HepG2 (cell line): ENCODE results near the gene GFY. TPM values are rescaled to one million over a fixed set of nuclear protein-coding genes. Genes with fewer than 3 reads are reported as not detected.
A peak's percentile ranks its signal among the peaks of the same experiment; 100 is the strongest.

Experiments used
- ATAC-seq: fragments of 200-7000 bp; cut with Tn5 transposase; 3 replicates; pipeline ENCODE4 v1.9.1; 2020; ENCODE audit warnings: mild to moderate bottlenecking, moderate library complexity
- BruUV-seq: library from RNA; stranded (reverse); fragments of 400-500 nt; replicated peaks from 2 replicates; lab custom pipeline; 2021; lab: Mats Ljungman, UMichigan
- CTCF ChIA-PET: fragments of 300-600 bp; formaldehyde crosslinking; extraction: SDS; loops from one replicate; lab custom pipeline; 2021; ENCODE audit warnings: low total read pairs, inconsistent platforms, low intra/inter-chr PET ratio; lab: Yijun Ruan, JAX
- POLR2A ChIA-PET: fragments of 350-600 bp; sonication (Branson Sonifier 250); formaldehyde crosslinking; loops from one replicate; lab custom pipeline; 2020; ENCODE audit warnings: antibody characterized with exemption, inconsistent platforms; lab: Yijun Ruan, JAX
- DNase-seq: peaks from one replicate; pipeline ENCODE4 v3.0.0-alpha.2; 2015; ENCODE audit warnings: low spot score
- FAIRE-seq: peaks from 3 replicates; lab custom pipeline; 2011; peaks lifted over from hg19 to GRCh38; lab: Jason Lieb, UNC
- H2AFZ ChIP-seq: one replicate; pipeline ENCODE4 v1.6.1; 2011; ENCODE audit warnings: low read length, inconsistent platforms
- H3K27ac ChIP-seq: fragments of 300-600 bp; 3 replicates; pipeline ENCODE4 v1.8.0; 2011; ENCODE audit warnings: mixed run types, mild to moderate bottlenecking, mixed read lengths, low read length, inconsistent platforms; ENCODE audit not compliant: insufficient read depth; ENCODE audit errors: extremely low read length
- H3K27me3 ChIP-seq, 2 experiments: fragments of 200-600 bp in 1 of 2; 2 replicates in 1 of 2; 3 replicates in 1 of 2; pipeline versions ENCODE4 v1.6.0 to v1.8.0; 2011; ENCODE audit warnings: low read length in 2 of 2, mild to moderate bottlenecking in 2 of 2, moderate library complexity in 2 of 2, inconsistent platforms in 1 of 2; ENCODE audit not compliant: insufficient read depth in 2 of 2, control insufficient read depth in 1 of 2
- H3K36me3 ChIP-seq, 2 experiments: fragments of 200-600 bp in 1 of 2; replicated peaks in 1 of 2; 2 replicates in 1 of 2; 3 replicates in 1 of 2; pipeline versions ENCODE4 v1.5.1 to v1.8.0; 2011; ENCODE audit warnings: low read length in 2 of 2, inconsistent platforms in 1 of 2; ENCODE audit not compliant: insufficient read depth in 2 of 2, control insufficient read depth in 1 of 2
- H3K4me1 ChIP-seq: 2 replicates; pipeline ENCODE4 v1.5.1; 2012; ENCODE audit warnings: low read length, inconsistent platforms; ENCODE audit not compliant: insufficient read depth
- H3K4me2 ChIP-seq: 2 replicates; pipeline ENCODE4 v1.6.0; 2011; ENCODE audit warnings: low read depth, low read length, inconsistent platforms
- H3K4me3 ChIP-seq, 3 experiments: fragments of 200-600 bp in 1 of 3; sonication (generic), shearing (Covaris generic) in 1 of 3; replicated peaks in 1 of 3; 2 replicates each; pipeline ENCODE4 v1.5.1; 2011 to 2016; ENCODE audit warnings: low read length in 3 of 3, inconsistent platforms in 2 of 3, low read depth in 2 of 3, mild to moderate bottlenecking in 2 of 3, control low read depth in 1 of 3, mixed read lengths in 1 of 3; ENCODE audit not compliant: insufficient read depth in 1 of 3
- H3K79me2 ChIP-seq: one replicate; pipeline ENCODE4 v1.6.1; 2011; ENCODE audit warnings: low read length, inconsistent platforms; ENCODE audit not compliant: insufficient read depth
- H3K9ac ChIP-seq: 2 replicates; pipeline ENCODE4 v1.6.0; 2011; ENCODE audit warnings: mild to moderate bottlenecking, low read depth, low read length, inconsistent platforms; ENCODE audit not compliant: insufficient read depth
- H3K9me3 ChIP-seq: 2 replicates; pipeline ENCODE4 v1.5.1; 2012; ENCODE audit warnings: mild to moderate bottlenecking, low read length
- H4K20me1 ChIP-seq: 2 replicates; pipeline ENCODE4 v1.6.0; 2011; ENCODE audit warnings: inconsistent platforms, mild to moderate bottlenecking, low read length, moderate library complexity; ENCODE audit not compliant: insufficient read depth
- AGO2 ChIP-seq: fragments of 200-400 bp; formaldehyde crosslinking; optimal IDR thresholded peaks from 2 replicates; pipeline ENCODE3; 2017; ENCODE audit warnings: mild to moderate bottlenecking, low read depth, low read length, moderate library complexity
- ATF6 ChIP-seq: sonication (generic); formaldehyde crosslinking; conservative IDR thresholded peaks from 2 replicates; pipeline ENCODE4 v1.4.0; 2020; ENCODE audit warnings: missing genetic modification reagents
- BRCA1 ChIP-seq: sonication (generic); formaldehyde crosslinking; IDR thresholded peaks from 2 replicates; pipeline ENCODE4 v1.4.0; 2020; ENCODE audit warnings: missing genetic modification reagents
- CTCF ChIP-seq: sonication (generic); formaldehyde crosslinking; IDR thresholded peaks from 2 replicates; pipeline ENCODE4 v1.5.0; 2020; ENCODE audit warnings: mild to moderate bottlenecking, missing genetic modification reagents, moderate library complexity
- ELF4 ChIP-seq: sonication (generic); formaldehyde crosslinking; IDR thresholded peaks from 2 replicates; pipeline ENCODE4 v1.5.0; 2020; ENCODE audit warnings: missing genetic modification reagents, mild to moderate bottlenecking, moderate library complexity, borderline replicate concordance
- ERF ChIP-seq: IDR thresholded peaks from 2 replicates; pipeline ENCODE4 v1.6.1; 2018; ENCODE audit warnings: missing biosample characterization, missing genetic modification reagents
- FLYWCH1 ChIP-seq: sonication (generic); formaldehyde crosslinking; IDR thresholded peaks from 2 replicates; pipeline ENCODE4 v1.8.1; 2023; ENCODE audit warnings: mild to moderate bottlenecking, missing genetic modification reagents
- GFI1 ChIP-seq: sonication (generic); formaldehyde crosslinking; IDR thresholded peaks from 2 replicates; pipeline ENCODE4 v1.5.0; 2020; ENCODE audit warnings: missing genetic modification reagents, mild to moderate bottlenecking, borderline replicate concordance
- IRF9 ChIP-seq: sonication (generic); formaldehyde crosslinking; IDR thresholded peaks from 2 replicates; pipeline ENCODE4 v1.8.0; 2022; ENCODE audit warnings: missing genetic modification reagents, mild to moderate bottlenecking, borderline replicate concordance
- NCOA5 ChIP-seq: sonication (generic); formaldehyde crosslinking; IDR thresholded peaks from 2 replicates; pipeline ENCODE4 v1.4.0; 2020; ENCODE audit warnings: missing genetic modification reagents
- NONO ChIP-seq, 2 experiments: fragments of 450-650 bp in 1 of 2; sonication (generic) in 1 of 2; formaldehyde crosslinking in 1 of 2; IDR thresholded peaks in 1 of 2; conservative IDR thresholded peaks in 1 of 2; 2 replicates each; pipeline versions ENCODE4 v1.6.1 to v1.8.0; 2017 to 2022; ENCODE audit warnings: mild to moderate bottlenecking in 1 of 2, missing genetic modification reagents in 1 of 2, moderate library complexity in 1 of 2
- NR2F2 ChIP-seq: IDR thresholded peaks from 2 replicates; pipeline ENCODE4 v1.6.1; 2012; ENCODE audit warnings: low read depth, inconsistent platforms, borderline replicate concordance
- PREB ChIP-seq: sonication (generic); formaldehyde crosslinking; IDR thresholded peaks from 2 replicates; pipeline ENCODE4 v1.4.0; 2020; ENCODE audit warnings: missing genetic modification reagents
- ZNF446 ChIP-seq: sonication (generic); formaldehyde crosslinking; IDR thresholded peaks from 2 replicates; pipeline ENCODE4 v1.5.0; 2020; ENCODE audit warnings: mild to moderate bottlenecking, missing genetic modification reagents
- WGBS: methylation state at CpG from one replicate; pipeline ENCODE4 v1.1.6; 2017; ENCODE audit warnings: low lambda C conversion rate; 5-methylcytosine and 5-hydroxymethylcytosine counted together
- in situ Hi-C: cut with HindIII; loops from 2 replicates; pipeline ENCODE4 v1.10.0; 2017; ENCODE audit warnings: low pct_unique_long_range_greater_than_20kb; ENCODE audit not compliant: extremely low pct_ligation_motif_present
- intact Hi-C: fragments of 100-400 bp; cut with micrococcal nuclease; formaldehyde crosslinking; loops from one replicate; pipeline ENCODE4 v1.10.0; 2022; ENCODE audit not compliant: unreplicated experiment
- polyA plus RNA-seq, 8 experiments: library from polyadenylated mRNA; depleted of rRNA in 3 of 8; stranded (reverse) in 7 of 8; unstranded in 1 of 8; fragments of >200 nt; fragmentation: Illumina TruSeq in 4 of 8; extraction: Trizol in 4 of 8; gene quantifications; 2 replicates each; pipeline versions ENCODE4 v1.2.1 to v1.2.3, GENCODE V29; 2011 to 2016; ENCODE audit warnings: low read depth in 4 of 8, missing spikeins in 1 of 8, mixed read lengths in 1 of 8; ENCODE audit not compliant: insufficient read depth in 1 of 8
- total RNA-seq, 5 experiments: library from RNA; depleted of rRNA; stranded (reverse); fragments of >200 nt; fragmentation: Illumina TruSeq; extraction: Trizol; gene quantifications; 2 replicates each; pipeline ENCODE4 v1.2.3, GENCODE V29; 2016; ENCODE audit warnings: low read depth in 1 of 5

GFY gene
- total and polyA plus RNA-seq, 2 of the 13 experiments (the other 11 are each of a cell fraction or from before 2014, with no cell fraction given) = not detected

- TF ChIP-seq ATF6 (CRISPR knock-in tag) (no peak), IRF9 (no peak), ERF (CRISPR knock-in tag) (no peak), GFI1 (CRISPR knock-in tag) (0 out of 2 replicates have a peak, but pooled peaks have one; percentile 19), FLYWCH1 (CRISPR knock-in tag) (no peak), BRCA1 (no peak), ELF4 (CRISPR knock-in tag) (no peak)
Observed at GRCh38 chr19:49442354-49442753, 17.2 kb downstream of the GFY start (continued).

GRCh38 chr19:49442771-49443365 lies 17.7 kb downstream of the GFY start:
- in situ Hi-C loops (no loop called here), intact Hi-C loops (loop anchor here (1.0 kb wide), 1 partner anchor 51 kb away; no protein-coding TSS in a partner anchor)
- Histone ChIP-seq H3K36me3 (peaks cover 0 to 10% of the 10 kb centered on the region in 2 experiments; a peak in 3 of 5 replicates), H3K9me3 (no peaks in the 10 kb centered on the region), H3K4me2 (peak overlapping the region; percentile 90), H3K27me3 (peaks cover 7 to 44% of the 10 kb centered on the region in 2 experiments; a peak in 4 of 5 replicates), H3K27ac (peak overlapping the region; percentile 72), H4K20me1 (peaks cover 5% of the 10 kb centered on the region; the same call in 1 of the 2 replicates), H3K9ac (peak overlapping the region; percentile 76), H3K4me1 (peaks cover 27% of the 10 kb centered on the region), H2AFZ (no peak overlapping the region), H3K4me3 (peak overlapping the region; percentile 70 to 76 (median 74)), H3K79me2 (no peaks in the 10 kb centered on the region)
- ATAC-seq (peak; percentile 84), DNase-seq (peak; percentile 86), FAIRE-seq (no peak)
- 3% methylated on average over 24 of the region's 43 CpGs for WGBS
- POLR2A ChIA-PET = interaction anchor here (1.0 to 2.1 kb wide), 5 partner anchors 9 to 82 kb away, joined by 3 to 21 read pairs (median 3); partner anchors contain the start of genes ALDH16A1 and PIH1D1
- no TSS peak for BruUV-seq
- CTCF ChIA-PET = interaction anchor here (1.4 to 2.3 kb wide), 3 partner anchors 33 to 177 kb away, joined by 3 to 45 read pairs (median 5); no protein-coding TSS in a partner anchor
- TF ChIP-seq ZNF446 (peak; percentile 96), AGO2 (peak; percentile 39), NCOA5 (no peak), CTCF (CRISPR knock-in tag) (no peak), NR2F2 (no peak), NONO (IDR thresholded peaks at IDR 0.05) (no peak), NONO (CRISPR knock-in tag; conservative IDR thresholded peaks at IDR 0.05) (no peak), PREB (CRISPR knock-in tag) (no peak)
